ENCODE measurements around the gene COG5. TPM values are rescaled to one million over a fixed set of nuclear protein-coding genes. Genes with fewer than 3 reads are reported as not detected.

Gene COG5
- total and polyA plus RNA-seq, 2 donors from 2014 or later: 8.6 to 45.7 TPM

- intact Hi-C loops (cut with DNase I): loop anchor here (10.0 kb wide), 1 partner anchor 63 kb away; no protein-coding TSS in a partner anchor
- FAIRE-seq (no peak), DNase-seq (no peak)
- Histone ChIP-seq H3K27ac (ENCODE audit: low read depth in 2 of 2, low read length in 2 of 2) (no peak overlapping the region), H3K36me3 (ENCODE audit: control insufficient read depth in 2 of 3, insufficient read depth in 3 of 3, low read length in 3 of 3) (peaks cover 0 to 2% (median 0%) of the 10 kb centered on the region in 3 donors), H3K9ac (ENCODE audit: low read length in 3 of 3) (no peak overlapping the region), H3K27me3 (ENCODE audit: control insufficient read depth, insufficient read depth, low read length) (no peaks in the 10 kb centered on the region), H3K4me1 (ENCODE audit: control insufficient read depth in 2 of 3, insufficient read depth in 2 of 3, low read depth in 1 of 3, low read length in 3 of 3) (no peaks in the 10 kb centered on the region), H3K4me3 (ENCODE audit: low read length in 3 of 3) (no peak overlapping the region), H3K9me3 (ENCODE audit: control insufficient read depth in 2 of 3, insufficient read depth in 1 of 3, low read length in 3 of 3) (peaks cover 0 to 3% (median 0%) of the 10 kb centered on the region in 3 donors)
- no peak for TF ChIP-seq CTCF (IDR thresholded peaks at IDR 0.05; ENCODE audit: borderline replicate concordance, extremely low read depth, insufficient read depth)
Observed at GRCh38 chr7:107242267-107242666, 321.5 kb downstream of the COG5 start.

GRCh38 chr7:107237451-107237850, 326.3 kb downstream of the COG5 start:
- no peaks in the 10 kb centered on the region for H3K4me1 ChIP-seq (ENCODE audit: control insufficient read depth in 2 of 3, insufficient read depth in 2 of 3, low read depth in 1 of 3, low read length in 3 of 3)
- DNase-seq: no peak
- no peak for TF ChIP-seq CTCF (IDR thresholded peaks at IDR 0.05; ENCODE audit: borderline replicate concordance, extremely low read depth, insufficient read depth)
- no peaks in the 10 kb centered on the region for H3K9me3 ChIP-seq (ENCODE audit: control insufficient read depth in 2 of 3, insufficient read depth in 1 of 3, low read length in 3 of 3)
- no peak overlapping the region for H3K9ac ChIP-seq (ENCODE audit: low read length in 3 of 3)
- H3K27ac ChIP-seq (ENCODE audit: low read depth in 2 of 2, low read length in 2 of 2): no peak overlapping the region
- no peak for FAIRE-seq
- no peaks in the 10 kb centered on the region for H3K36me3 ChIP-seq (ENCODE audit: control insufficient read depth in 2 of 3, insufficient read depth in 3 of 3, low read length in 3 of 3)
- H3K4me3 ChIP-seq (ENCODE audit: low read length in 3 of 3): no peak overlapping the region
- intact Hi-C loops (cut with DNase I): no loop called here
- H3K27me3 ChIP-seq (ENCODE audit: control insufficient read depth, insufficient read depth, low read length): no peaks in the 10 kb centered on the region

GRCh38 chr7:107236862-107237261, 326.9 kb downstream of the COG5 start:
- no peak for TF ChIP-seq CTCF (IDR thresholded peaks at IDR 0.05; ENCODE audit: borderline replicate concordance, extremely low read depth, insufficient read depth)
- Histone ChIP-seq H3K4me3 (ENCODE audit: low read length in 3 of 3) (no peak overlapping the region), H3K27me3 (ENCODE audit: control insufficient read depth, insufficient read depth, low read length) (no peaks in the 10 kb centered on the region), H3K9me3 (ENCODE audit: control insufficient read depth in 2 of 3, insufficient read depth in 1 of 3, low read length in 3 of 3) (no peaks in the 10 kb centered on the region), H3K9ac (ENCODE audit: low read length in 3 of 3) (no peak overlapping the region), H3K36me3 (ENCODE audit: control insufficient read depth in 2 of 3, insufficient read depth in 3 of 3, low read length in 3 of 3) (no peaks in the 10 kb centered on the region), H3K27ac (ENCODE audit: low read depth in 2 of 2, low read length in 2 of 2) (no peak overlapping the region), H3K4me1 (ENCODE audit: control insufficient read depth in 2 of 3, insufficient read depth in 2 of 3, low read depth in 1 of 3, low read length in 3 of 3) (no peaks in the 10 kb centered on the region)
- DNase-seq: no peak
- intact Hi-C loops (cut with DNase I): no loop called here
- no peak for FAIRE-seq

- Histone ChIP-seq H3K4me1 (ENCODE audit: control insufficient read depth in 2 of 3, insufficient read depth in 2 of 3, low read depth in 1 of 3, low read length in 3 of 3) (no peaks in the 10 kb centered on the region), H3K27me3 (ENCODE audit: control insufficient read depth, insufficient read depth, low read length) (no peaks in the 10 kb centered on the region), H3K4me3 (ENCODE audit: low read length in 3 of 3) (no peak overlapping the region), H3K9ac (ENCODE audit: low read length in 3 of 3) (no peak overlapping the region), H3K36me3 (ENCODE audit: control insufficient read depth in 2 of 3, insufficient read depth in 3 of 3, low read length in 3 of 3) (no peaks in the 10 kb centered on the region), H3K9me3 (ENCODE audit: control insufficient read depth in 2 of 3, insufficient read depth in 1 of 3, low read length in 3 of 3) (no peaks in the 10 kb centered on the region), H3K27ac (ENCODE audit: low read depth in 2 of 2, low read length in 2 of 2) (no peak overlapping the region)
- intact Hi-C loops (cut with DNase I): no loop called here
- TF ChIP-seq CTCF (IDR thresholded peaks at IDR 0.05; ENCODE audit: borderline replicate concordance, extremely low read depth, insufficient read depth): no peak
- FAIRE-seq: no peak
- peak in 1 of 5 donors; percentile 12 for DNase-seq
Observed at GRCh38 chr7:107234436-107234835, 329.3 kb downstream of the COG5 start.

All from kidney (tissue), 14 donors.